ENCODE data around the gene MAPK6. TPM values are rescaled to one million over a fixed set of nuclear protein-coding genes. Genes with fewer than 3 reads are reported as not detected.

Gene MAPK6
- polyA plus RNA-seq, 3 donors: 8.6 to 11.0 (median 10.2) TPM

DNA sequence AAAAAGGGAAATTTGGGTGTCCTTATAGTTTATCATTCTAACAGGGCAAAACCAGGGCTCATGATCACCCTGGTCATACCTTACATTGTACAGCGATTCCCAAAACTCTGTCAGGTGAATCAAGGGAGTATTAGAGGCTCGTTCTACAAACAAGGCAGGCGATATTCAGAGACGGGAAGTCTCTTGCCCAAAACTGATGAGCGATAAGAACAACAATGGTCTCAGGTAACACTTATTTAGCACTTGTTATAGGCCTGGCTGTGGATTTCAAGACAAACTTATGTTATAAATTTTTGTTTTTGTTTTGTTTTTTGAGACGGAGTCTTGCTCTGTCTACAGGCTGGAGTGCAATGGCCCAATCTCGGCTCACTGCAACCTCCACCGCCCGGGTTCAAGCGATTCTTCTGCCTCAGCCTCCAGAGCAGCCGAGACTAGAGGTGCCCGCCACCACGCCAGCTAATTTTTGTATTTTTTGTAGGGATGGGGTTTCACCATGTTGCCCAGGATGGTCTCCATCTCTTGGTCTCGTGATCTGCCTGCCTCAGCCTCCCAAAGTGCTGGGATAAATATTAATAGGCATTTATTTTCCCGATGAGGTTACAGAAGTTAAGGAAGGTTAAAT lies 80.7 kb downstream of the MAPK6 start:
- Histone ChIP-seq H3K9me3 (replicated peaks in 1 of 2; ENCODE audit: control insufficient read depth in 1 of 2, insufficient read depth in 1 of 2, low read length in 2 of 2) (no peaks in the 10 kb centered on the region), H2AFZ (ENCODE audit: insufficient read depth, low read depth, low read length, poor library complexity, severe bottlenecking) (no peak overlapping the region), H3K27ac (ENCODE audit: low read depth in 1 of 2, low read length in 2 of 2) (no peak overlapping the region), H3K4me3 (replicated peaks in 1 of 3; ENCODE audit: low read depth in 2 of 3, low read length in 3 of 3) (no peak overlapping the region), H3K9ac (ENCODE audit: insufficient read depth, low read length, poor library complexity, severe bottlenecking) (no peak overlapping the region), H3K27me3 (ENCODE audit: control insufficient read depth in 2 of 2, insufficient read depth in 2 of 2, low read length in 2 of 2) (no peaks in the 10 kb centered on the region), H3K79me2 (ENCODE audit: insufficient read depth, low read length) (no peaks in the 10 kb centered on the region), H3K4me2 (replicated peaks; ENCODE audit: extremely low read depth, low read length, poor library complexity, severe bottlenecking) (no peak overlapping the region), H3K4me1 (ENCODE audit: control insufficient read depth in 1 of 2, insufficient read depth in 2 of 2, low read length in 2 of 2) (peaks cover 2 to 28% of the 10 kb centered on the region in 2 donors), H3K36me3 (replicated peaks in 1 of 2; ENCODE audit: control insufficient read depth in 1 of 2, insufficient read depth in 2 of 2, low read length in 2 of 2) (no peaks in the 10 kb centered on the region), H4K20me1 (ENCODE audit: insufficient read depth, low read length) (no peaks in the 10 kb centered on the region)
- no peak overlapping the region for H3K4me3 Mint-ChIP-seq
- no peak for DNase-seq
- peaks cover 0 to 2% (median 0%) of the 10 kb centered on the region in 3 donors for H3K27me3 Mint-ChIP-seq (ENCODE audit: low read depth in 3 of 3)
- intact Hi-C loops (cut with micrococcal nuclease): no loop called here
- H3K27ac Mint-ChIP-seq: peak overlapping the region in 2 of 7 donors; percentile 46 to 70
- peaks cover 29% of the 10 kb centered on the region for H3K4me1 Mint-ChIP-seq
- 98% methylated on average over 10 of the region's 15 CpGs for WGBS (ENCODE audit: insufficient coverage)
- no peak for TF ChIP-seq CTCF (IDR thresholded peaks at IDR 0.05)
- no peaks in the 10 kb centered on the region for H3K36me3 Mint-ChIP-seq
- peaks cover 0 to 2% (median 0%) of the 10 kb centered on the region in 7 donors for H3K9me3 Mint-ChIP-seq

GRCh38 chr15:52100807-52101442 lies 81.9 kb downstream of the MAPK6 start:
- Histone ChIP-seq H3K4me2 (replicated peaks; ENCODE audit: extremely low read depth, low read length, poor library complexity, severe bottlenecking) (no peak overlapping the region), H3K4me1 (ENCODE audit: control insufficient read depth in 1 of 2, insufficient read depth in 2 of 2, low read length in 2 of 2) (peaks cover 0 to 20% of the 10 kb centered on the region in 2 donors), H3K79me2 (ENCODE audit: insufficient read depth, low read length) (no peaks in the 10 kb centered on the region), H3K27ac (ENCODE audit: low read depth in 1 of 2, low read length in 2 of 2) (no peak overlapping the region), H3K4me3 (replicated peaks in 1 of 3; ENCODE audit: low read depth in 2 of 3, low read length in 3 of 3) (no peak overlapping the region), H3K36me3 (replicated peaks in 1 of 2; ENCODE audit: control insufficient read depth in 1 of 2, insufficient read depth in 2 of 2, low read length in 2 of 2) (no peaks in the 10 kb centered on the region), H3K27me3 (ENCODE audit: control insufficient read depth in 2 of 2, insufficient read depth in 2 of 2, low read length in 2 of 2) (no peaks in the 10 kb centered on the region), H4K20me1 (ENCODE audit: insufficient read depth, low read length) (no peaks in the 10 kb centered on the region), H2AFZ (ENCODE audit: insufficient read depth, low read depth, low read length, poor library complexity, severe bottlenecking) (no peak overlapping the region), H3K9me3 (replicated peaks in 1 of 2; ENCODE audit: control insufficient read depth in 1 of 2, insufficient read depth in 1 of 2, low read length in 2 of 2) (no peaks in the 10 kb centered on the region), H3K9ac (ENCODE audit: insufficient read depth, low read length, poor library complexity, severe bottlenecking) (no peak overlapping the region)
- peak overlapping the region in 1 of 7 donors; percentile 80 for H3K27ac Mint-ChIP-seq
- TF ChIP-seq CTCF (IDR thresholded peaks at IDR 0.05): no peak
- intact Hi-C loops (cut with micrococcal nuclease): no loop called here
- H3K4me3 Mint-ChIP-seq: no peak overlapping the region
- H3K4me1 Mint-ChIP-seq: peaks cover 25% of the 10 kb centered on the region
- H3K27me3 Mint-ChIP-seq (ENCODE audit: low read depth in 3 of 3): peaks cover 0 to 2% (median 0%) of the 10 kb centered on the region in 3 donors
- WGBS (ENCODE audit: insufficient coverage): 45% methylated on average over 6 of the region's 6 CpGs
- H3K36me3 Mint-ChIP-seq: no peaks in the 10 kb centered on the region
- peak; percentile 91 to 97 (median 96) for DNase-seq
- H3K9me3 Mint-ChIP-seq: peaks cover 0 to 2% (median 0%) of the 10 kb centered on the region in 7 donors

Measured in CD14-positive monocyte (primary cell).